H1 (cell line): ENCODE results near the gene AIFM3. TPM values are rescaled to one million over a fixed set of nuclear protein-coding genes. Genes with fewer than 3 reads are reported as not detected.

ENCODE experiments used
- CTCF ChIA-PET: fragments of 300-600 bp; sonication (Branson Sonifier 250); formaldehyde crosslinking; loops from one replicate; lab custom pipeline; 2021; ENCODE audit not compliant: partially characterized antibody; lab: Charles Lee
- POLR2A ChIA-PET: fragments of 300-600 bp; sonication (Branson Sonifier 250); formaldehyde crosslinking; loops from one replicate; lab custom pipeline; 2021; ENCODE audit warnings: inconsistent platforms; ENCODE audit not compliant: partially characterized antibody; lab: Charles Lee
- DNase-seq, 2 experiments: peaks; one replicate each; pipeline versions ENCODE4 v3.0.0 to v3.0.0-alpha.2; 2010 to 2022; ENCODE audit warnings: low spot score in 2 of 2, low read depth in 1 of 2, mixed read lengths in 1 of 2
- FAIRE-seq: peaks from 2 replicates; lab custom pipeline; 2011; peaks lifted over from hg19 to GRCh38; lab: Jason Lieb, UNC
- H2AFZ ChIP-seq: 2 replicates; pipeline ENCODE4 v1.8.1; 2012; ENCODE audit warnings: low read length, inconsistent platforms
- H2AK5ac ChIP-seq: 2 replicates; pipeline ENCODE4 v1.6.1; 2013; ENCODE audit warnings: low read depth, low read length
- H2BK120ac ChIP-seq: replicated peaks from 2 replicates; pipeline ENCODE3; 2013; ENCODE audit warnings: low read depth, low read length, inconsistent platforms
- H2BK12ac ChIP-seq: 2 replicates; pipeline ENCODE4 v1.6.1; 2013; ENCODE audit warnings: low read depth, low read length
- H2BK15ac ChIP-seq: 2 replicates; pipeline ENCODE4 v1.6.1; 2013; ENCODE audit warnings: low read length
- H2BK20ac ChIP-seq: 2 replicates; pipeline ENCODE4 v1.6.1; 2013; ENCODE audit warnings: low read length
- H2BK5ac ChIP-seq: 2 replicates; pipeline ENCODE4 v1.6.1; 2013; ENCODE audit warnings: low read depth, low read length
- H3K14ac ChIP-seq: 2 replicates; pipeline ENCODE4 v1.6.1; 2013; ENCODE audit warnings: inconsistent platforms; ENCODE audit not compliant: insufficient read length
- H3K18ac ChIP-seq: 2 replicates; pipeline ENCODE4 v1.6.1; 2013; ENCODE audit warnings: low read length; ENCODE audit errors: extremely low read depth
- H3K23ac ChIP-seq: 2 replicates; pipeline ENCODE4 v1.6.1; 2013; ENCODE audit warnings: inconsistent platforms; ENCODE audit not compliant: insufficient read length
- H3K23me2 ChIP-seq: 2 replicates; pipeline ENCODE4 v1.6.1; 2013; ENCODE audit warnings: low read depth, low read length
- H3K27ac ChIP-seq: 2 replicates; pipeline ENCODE4 v1.6.1; 2011; ENCODE audit warnings: low read depth, low read length, inconsistent platforms
- H3K27me3 ChIP-seq, 4 experiments: replicated peaks in 1 of 4; 1 replicate in 1 of 4; 2 replicates in 3 of 4; pipeline versions ENCODE4 v1.6.1 to v1.8.1; 2011 to 2013; ENCODE audit warnings: low read length in 3 of 4, mild to moderate bottlenecking in 3 of 4, inconsistent platforms in 2 of 4, mixed read lengths in 2 of 4, moderate library complexity in 1 of 4; ENCODE audit not compliant: control insufficient read depth in 3 of 4, insufficient read depth in 3 of 4; ENCODE audit errors: extremely low read depth in 1 of 4
- H3K36me3 ChIP-seq, 4 experiments: 2 replicates each; pipeline versions ENCODE4 v1.6.1 to v1.8.1; 2011 to 2013; ENCODE audit warnings: mild to moderate bottlenecking in 4 of 4, low read length in 3 of 4, moderate library complexity in 2 of 4, control low read depth in 1 of 4, inconsistent platforms in 1 of 4; ENCODE audit not compliant: insufficient read depth in 4 of 4, control insufficient read depth in 2 of 4
- H3K4ac ChIP-seq: replicated peaks from 2 replicates; pipeline ENCODE3; 2013; ENCODE audit warnings: low read length, low read depth, mixed read lengths, inconsistent platforms; ENCODE audit not compliant: insufficient read length
- H3K4me1 ChIP-seq, 4 experiments: replicated peaks in 1 of 4; 1 replicate in 1 of 4; 2 replicates in 3 of 4; pipeline versions ENCODE4 v1.6.1 to v1.8.1; 2011 to 2013; ENCODE audit warnings: low read length in 3 of 4, inconsistent platforms in 2 of 4, mixed read lengths in 1 of 4; ENCODE audit not compliant: insufficient read depth in 4 of 4, control insufficient read depth in 3 of 4
- H3K4me2 ChIP-seq, 2 experiments: 2 replicates each; pipeline versions ENCODE4 v1.6.1 to v1.8.1; 2011 to 2013; ENCODE audit warnings: low read depth in 2 of 2, low read length in 2 of 2, control low read depth in 1 of 2, inconsistent platforms in 1 of 2, mild to moderate bottlenecking in 1 of 2; ENCODE audit not compliant: insufficient read depth in 1 of 2
- H3K4me3 ChIP-seq, 4 experiments: fragments of 200-600, 300-600 bp in 1 of 4; sonication (generic), shearing (Covaris generic), sonication (Bioruptor Twin) in 1 of 4; 2 replicates each; pipeline versions ENCODE4 v1.5.1 to v1.8.1; 2011 to 2016; ENCODE audit warnings: low read length in 4 of 4, low read depth in 3 of 4, control low read depth in 2 of 4, inconsistent platforms in 2 of 4, mild to moderate bottlenecking in 2 of 4, mixed read lengths in 1 of 4, moderate library complexity in 1 of 4; ENCODE audit not compliant: insufficient read depth in 2 of 4; ENCODE audit errors: extremely low read depth in 1 of 4
- H3K56ac ChIP-seq: replicated peaks from 2 replicates; pipeline ENCODE3; 2013; ENCODE audit warnings: low read depth, mild to moderate bottlenecking, mixed read lengths, low read length, inconsistent platforms; ENCODE audit not compliant: insufficient read length
- H3K79me1 ChIP-seq: 2 replicates; pipeline ENCODE4 v1.6.1; 2013; ENCODE audit warnings: low read depth, low read length, control low read depth
- H3K79me2 ChIP-seq, 2 experiments: 2 replicates each; pipeline versions ENCODE4 v1.6.1 to v1.8.1; 2012 to 2013; ENCODE audit warnings: low read length in 2 of 2, mild to moderate bottlenecking in 2 of 2, inconsistent platforms in 1 of 2; ENCODE audit not compliant: insufficient read depth in 2 of 2, control insufficient read depth in 1 of 2
- H3K9ac ChIP-seq, 4 experiments: replicated peaks in 1 of 4; 1 replicate in 1 of 4; 2 replicates in 3 of 4; pipeline versions ENCODE4 v1.6.1 to v1.8.1; 2011 to 2013; ENCODE audit warnings: low read depth in 3 of 4, low read length in 3 of 4, control low read depth in 2 of 4, mild to moderate bottlenecking in 2 of 4, moderate library complexity in 2 of 4, inconsistent platforms in 1 of 4; ENCODE audit errors: extremely low read depth in 1 of 4
- H3K9me3 ChIP-seq, 2 experiments: 2 replicates each; pipeline versions ENCODE4 v1.6.1 to v1.8.1; 2012 to 2013; ENCODE audit warnings: mild to moderate bottlenecking in 2 of 2, moderate library complexity in 2 of 2, control low read depth in 1 of 2, inconsistent platforms in 1 of 2, low read depth in 1 of 2, low read length in 1 of 2, mixed read lengths in 1 of 2; ENCODE audit not compliant: insufficient read depth in 2 of 2
- H4K20me1 ChIP-seq, 2 experiments: replicated peaks in 1 of 2; 2 replicates each; pipeline versions ENCODE3 to v1.8.1; 2011 to 2013; ENCODE audit warnings: inconsistent platforms in 2 of 2, low read length in 2 of 2, mild to moderate bottlenecking in 1 of 2; ENCODE audit not compliant: insufficient read depth in 2 of 2, control insufficient read depth in 1 of 2
- H4K5ac ChIP-seq: 2 replicates; pipeline ENCODE4 v1.6.1; 2013; ENCODE audit warnings: low read length, low read depth, mixed read lengths, inconsistent platforms; ENCODE audit not compliant: insufficient read length
- H4K8ac ChIP-seq: 2 replicates; pipeline ENCODE4 v1.8.0; 2013; ENCODE audit warnings: mild to moderate bottlenecking, moderate library complexity, low read length, inconsistent platforms; ENCODE audit not compliant: insufficient read depth; ENCODE audit errors: extremely low read depth
- H4K91ac ChIP-seq: replicated peaks from 2 replicates; pipeline ENCODE3; 2013; ENCODE audit warnings: low read length, mixed read lengths, inconsistent platforms; ENCODE audit not compliant: insufficient read length
- CTBP2 ChIP-seq: IDR thresholded peaks from 2 replicates; pipeline ENCODE4 v1.7.0; 2011; ENCODE audit warnings: borderline replicate concordance, mild to moderate bottlenecking, moderate library complexity, mixed read lengths, low read length; ENCODE audit not compliant: insufficient read depth, insufficient read length
- EZH2 ChIP-seq: fragments of 200-600 bp; sonication (generic); IDR thresholded peaks from 2 replicates; pipeline ENCODE4 v1.7.1; 2012; ENCODE audit warnings: low read depth, mild to moderate bottlenecking, moderate library complexity, low read length, inconsistent platforms; ENCODE audit not compliant: severe bottlenecking
- HDAC6 ChIP-seq: IDR thresholded peaks from one replicate; pipeline ENCODE4 v1.7.1; 2012; ENCODE audit warnings: low read depth, mild to moderate bottlenecking, inconsistent platforms, low read length, moderate library complexity
- SIN3A ChIP-seq, 2 experiments: IDR thresholded peaks in 1 of 2; conservative IDR thresholded peaks in 1 of 2; 2 replicates each; pipeline ENCODE4 v1.6.1; 2011 to 2012; ENCODE audit warnings: low read length in 2 of 2, improper control_type of control experiment in 1 of 2, low read depth in 1 of 2, mild to moderate bottlenecking in 1 of 2
- SIX5 ChIP-seq: IDR thresholded peaks from 2 replicates; pipeline ENCODE4 v1.6.1; 2011; ENCODE audit warnings: mild to moderate bottlenecking, low read depth, low read length
- SP4 ChIP-seq: IDR thresholded peaks from 2 replicates; pipeline ENCODE4 v1.6.1; 2012; ENCODE audit warnings: low read length, inconsistent platforms
- WGBS, 2 experiments: shearing (Covaris generic) in 1 of 2; methylation state at CpG; one replicate each; pipeline versions ENCODE4 v1.1.6 to v1.1.7; 2013 to 2015; ENCODE audit warnings: low lambda C conversion rate in 2 of 2, mixed read lengths in 2 of 2, inconsistent platforms in 1 of 2, low coverage in 1 of 2, missing lambda C conversion rate in 1 of 2; ENCODE audit not compliant: insufficient replicate concordance in 2 of 2, insufficient coverage in 1 of 2, insufficient read length in 1 of 2; ENCODE audit errors: extremely low coverage in 1 of 2, missing lambda C conversion rate in 1 of 2; 5-methylcytosine and 5-hydroxymethylcytosine counted together
- polyA plus RNA-seq, 7 experiments: library from polyadenylated mRNA; depleted of rRNA in 3 of 7; stranded (reverse) in 5 of 7; unstranded in 2 of 7; fragments of >200 nt in 5 of 7; fragments of 200-250 nt in 2 of 7; gene quantifications; 1 replicate in 5 of 7; 2 replicates in 1 of 7; 4 replicates in 1 of 7; pipeline versions ENCODE4 v1.2.1 to v1.2.3, GENCODE V29; 2011 to 2013; ENCODE audit warnings: missing spikeins in 2 of 7, mixed read lengths in 2 of 7
- total RNA-seq: library from RNA; stranded (reverse); fragmentation: NEBNext Ultra II Directional; extraction: Animal tissue kit (Norgen Biotek cat#: 25700); gene quantifications from 2 replicates; pipeline ENCODE4 v1.2.1, GENCODE V29; 2021

Gene AIFM3
- total and polyA plus RNA-seq, 2 of the 8 experiments (the other 6 are each of a cell fraction or from before 2014, with no cell fraction given) = 0.86 to 1.4 TPM

DNA sequence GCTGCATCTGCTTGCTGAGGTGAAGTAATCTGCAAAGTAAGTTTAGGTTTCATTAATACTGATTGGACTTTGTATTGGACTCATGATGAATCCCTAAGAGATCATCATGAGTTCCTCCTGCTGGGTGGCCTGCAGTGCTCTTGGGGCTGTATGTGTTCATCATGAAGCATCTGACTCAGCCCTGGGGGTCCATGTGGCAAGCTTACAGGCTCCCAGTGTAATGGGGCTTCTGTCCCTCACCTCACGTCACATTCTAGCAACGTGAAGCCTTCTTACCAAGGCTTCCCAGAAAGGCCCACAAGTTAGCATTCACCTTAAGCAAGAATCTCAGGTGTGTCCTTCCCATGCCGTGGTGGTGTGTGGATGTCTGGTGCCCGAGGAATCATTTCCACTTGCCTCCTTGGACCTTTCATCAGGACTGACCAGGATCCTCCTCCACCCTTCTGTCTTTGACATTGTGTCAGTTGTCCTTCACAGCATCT is 26.1 kb upstream of the AIFM3 start:
- Histone ChIP-seq H3K9ac (no peak overlapping the region), H3K9me3 (no peaks in the 10 kb centered on the region), H3K4me3 (no peak overlapping the region), H3K4me1 (peaks cover 0 to 4% (median 0%) of the 10 kb centered on the region in 4 experiments; a peak in 3 of 7 replicates), H3K4me2 (no peak overlapping the region), H3K79me2 (peaks cover 53 to 96% of the 10 kb centered on the region in 2 experiments), H2AK5ac (no peak overlapping the region), H3K18ac (no peak overlapping the region), H3K36me3 (peaks cover 2 to 15% (median 4%) of the 10 kb centered on the region in 4 experiments; a peak in 6 of 8 replicates), H2BK120ac (no peak overlapping the region), H3K79me1 (peaks cover 5% of the 10 kb centered on the region), H4K20me1 (peaks cover 33 to 48% of the 10 kb centered on the region in 2 experiments), H3K14ac (no peak overlapping the region), H3K23me2 (no peaks in the 10 kb centered on the region), H4K5ac (no peak overlapping the region), H4K8ac (no peak overlapping the region), H2BK5ac (no peak overlapping the region), H2AFZ (no peak overlapping the region), H3K27me3 (no peaks in the 10 kb centered on the region), H4K91ac (no peak overlapping the region), H2BK12ac (no peak overlapping the region), H3K56ac (no peak overlapping the region), H2BK15ac (no peak overlapping the region), H2BK20ac (no peak overlapping the region), H3K4ac (no peak overlapping the region), H3K23ac (no peak overlapping the region), H3K27ac (no peak overlapping the region)
- CTCF ChIA-PET = interaction anchor here (0.9 to 1.2 kb wide), 2 partner anchors 49 to 55 kb away, joined by 3 read pairs; no protein-coding TSS in a partner anchor
- WGBS, 2 experiments = 91% methylated on average over 4 of the region's 4 CpGs; no CpG with 5 or more reads in 1 of the 2 experiments
- TF ChIP-seq CTBP2 (no peak), SIX5 (no peak), EZH2 (no peak), HDAC6 (no peak), SIN3A (conservative IDR thresholded peaks at IDR 0.05 in 1 of 2, IDR thresholded peaks at IDR 0.05 in 1 of 2; ENCODE audit: low read depth in 1 of 2, low read length in 2 of 2) (no peak), SP4 (no peak)
- POLR2A ChIA-PET = interaction anchor here (1.8 kb wide), 1 partner anchor 62 kb away, joined by 3 read pairs; no protein-coding TSS in a partner anchor
- DNase-seq = no peak
- FAIRE-seq = no peak
